ENCODE results near the gene ST3GAL4. TPM values are rescaled to one million over a fixed set of nuclear protein-coding genes. Genes with fewer than 3 reads are reported as not detected.

ST3GAL4 gene
- total and polyA plus RNA-seq, 2 experiments from 2014 or later = 27.3 to 53.3 TPM

- no peaks in the 10 kb centered on the region for H3K79me2 ChIP-seq (ENCODE audit: insufficient read depth)
- no peak for TF ChIP-seq EZH2phosphoT487 (IDR thresholded peaks at IDR 0.05; ENCODE audit: insufficient read depth, low read depth)
- no peak for TF ChIP-seq EZH2 (IDR thresholded peaks at IDR 0.05; ENCODE audit: insufficient read depth, poor library complexity, severe bottlenecking)
- H3K27me3 ChIP-seq (replicated peaks; ENCODE audit: insufficient read depth) = no peaks in the 10 kb centered on the region
- no peak overlapping the region for H3K27ac ChIP-seq
- in situ Hi-C loops (cut with MboI) = loop anchor here (25.0 kb wide), 1 partner anchor 902 kb away; no protein-coding TSS in a partner anchor
- 0 out of 2 replicates have a peak, but pooled peaks cover 12% of the 10 kb centered on the region for H3F3A ChIP-seq (ENCODE audit: insufficient read depth)
- no peaks in the 10 kb centered on the region for H3K9me2 ChIP-seq (ENCODE audit: insufficient read depth)
- H3K9me3 ChIP-seq (ENCODE audit: low read depth) = no peaks in the 10 kb centered on the region
- H3K4me3 ChIP-seq = no peak overlapping the region
- peaks cover 22% of the 10 kb centered on the region for H3K4me1 ChIP-seq (ENCODE audit: insufficient read depth)
- H3K4me2 ChIP-seq (ENCODE audit: unreplicated experiment) = no peak overlapping the region
- H4K20me1 ChIP-seq (ENCODE audit: insufficient read depth) = no peaks in the 10 kb centered on the region
- no peak overlapping the region for H2AFZ ChIP-seq
- 93 to 94% methylated on average over 12 of the region's 12 CpGs for WGBS, 2 experiments (ENCODE audit: low coverage in 1 of 2, low lambda C conversion rate in 2 of 2, missing lambda C conversion rate in 2 of 2)
- no peak for DNase-seq
- H3K36me3 ChIP-seq (ENCODE audit: low read depth) = no peaks in the 10 kb centered on the region
- H3K9ac ChIP-seq = no peak overlapping the region
Measured at GRCh38 chr11:126434950-126435335, 79.5 kb downstream of the ST3GAL4 start.

GRCh38 chr11:126436209-126436755 lies 80.8 kb downstream of the ST3GAL4 start:
- Histone ChIP-seq H3K4me2 (ENCODE audit: unreplicated experiment) (no peak overlapping the region), H3K9me3 (ENCODE audit: low read depth) (no peaks in the 10 kb centered on the region), H3K4me3 (no peak overlapping the region), H3F3A (ENCODE audit: insufficient read depth) (0 out of 2 replicates have a peak, but pooled peaks cover 9% of the 10 kb centered on the region), H3K27ac (no peak overlapping the region), H3K9me2 (ENCODE audit: insufficient read depth) (no peaks in the 10 kb centered on the region), H4K20me1 (ENCODE audit: insufficient read depth) (no peaks in the 10 kb centered on the region), H3K79me2 (ENCODE audit: insufficient read depth) (no peaks in the 10 kb centered on the region), H3K27me3 (replicated peaks; ENCODE audit: insufficient read depth) (no peaks in the 10 kb centered on the region), H2AFZ (no peak overlapping the region), H3K4me1 (ENCODE audit: insufficient read depth) (peaks cover 14% of the 10 kb centered on the region), H3K9ac (no peak overlapping the region), H3K36me3 (ENCODE audit: low read depth) (no peaks in the 10 kb centered on the region)
- no peak for DNase-seq
- in situ Hi-C loops (cut with MboI) = loop anchor here (25.0 kb wide), 1 partner anchor 901 kb away; no protein-coding TSS in a partner anchor
- TF ChIP-seq EZH2 (IDR thresholded peaks at IDR 0.05; ENCODE audit: insufficient read depth, poor library complexity, severe bottlenecking) (no peak), EZH2phosphoT487 (IDR thresholded peaks at IDR 0.05; ENCODE audit: insufficient read depth, low read depth) (no peak)
- WGBS, 2 experiments (ENCODE audit: low coverage in 1 of 2, low lambda C conversion rate in 2 of 2, missing lambda C conversion rate in 2 of 2) = 80 to 83% methylated on average over 7 of the region's 7 CpGs

GRCh38 chr11:126437731-126438130 lies 82.2 kb downstream of the ST3GAL4 start:
- DNase-seq = no peak
- Histone ChIP-seq H3K9ac (no peak overlapping the region), H3K79me2 (ENCODE audit: insufficient read depth) (no peaks in the 10 kb centered on the region), H3F3A (ENCODE audit: insufficient read depth) (0 out of 2 replicates have a peak, but pooled peaks cover 5% of the 10 kb centered on the region), H2AFZ (no peak overlapping the region), H3K27me3 (replicated peaks; ENCODE audit: insufficient read depth) (no peaks in the 10 kb centered on the region), H3K9me3 (ENCODE audit: low read depth) (no peaks in the 10 kb centered on the region), H3K4me2 (ENCODE audit: unreplicated experiment) (no peak overlapping the region), H3K4me3 (no peak overlapping the region), H3K27ac (no peak overlapping the region), H4K20me1 (ENCODE audit: insufficient read depth) (no peaks in the 10 kb centered on the region), H3K36me3 (ENCODE audit: low read depth) (no peaks in the 10 kb centered on the region), H3K9me2 (ENCODE audit: insufficient read depth) (no peaks in the 10 kb centered on the region), H3K4me1 (ENCODE audit: insufficient read depth) (no peaks in the 10 kb centered on the region)
- WGBS, 2 experiments (ENCODE audit: low coverage in 1 of 2, low lambda C conversion rate in 2 of 2, missing lambda C conversion rate in 2 of 2) = 100% methylated on average over 5 of the region's 5 CpGs
- in situ Hi-C loops (cut with MboI) = loop anchor here (25.0 kb wide), 1 partner anchor 900 kb away; no protein-coding TSS in a partner anchor
- TF ChIP-seq EZH2phosphoT487 (IDR thresholded peaks at IDR 0.05; ENCODE audit: insufficient read depth, low read depth) (no peak), EZH2 (IDR thresholded peaks at IDR 0.05; ENCODE audit: insufficient read depth, poor library complexity, severe bottlenecking) (no peak)

- Histone ChIP-seq H3K79me2 (ENCODE audit: insufficient read depth) (no peaks in the 10 kb centered on the region), H4K20me1 (ENCODE audit: insufficient read depth) (no peaks in the 10 kb centered on the region), H3K4me2 (ENCODE audit: unreplicated experiment) (no peak overlapping the region), H3K9me3 (ENCODE audit: low read depth) (no peaks in the 10 kb centered on the region), H3K27ac (no peak overlapping the region), H3K27me3 (replicated peaks; ENCODE audit: insufficient read depth) (no peaks in the 10 kb centered on the region), H3K9me2 (ENCODE audit: insufficient read depth) (no peaks in the 10 kb centered on the region), H3K4me1 (ENCODE audit: insufficient read depth) (no peaks in the 10 kb centered on the region), H3K36me3 (ENCODE audit: low read depth) (no peaks in the 10 kb centered on the region), H2AFZ (no peak overlapping the region), H3K9ac (no peak overlapping the region), H3F3A (ENCODE audit: insufficient read depth) (0 out of 2 replicates have a peak, but pooled peaks cover 5% of the 10 kb centered on the region), H3K4me3 (no peak overlapping the region)
- in situ Hi-C loops (cut with MboI) = loop anchor here (25.0 kb wide), 1 partner anchor 899 kb away; no protein-coding TSS in a partner anchor
- 20 to 27% methylated on average over 9 of the region's 9 CpGs for whole genome bisulfite sequencing, 2 experiments (ENCODE audit: low coverage in 1 of 2, low lambda C conversion rate in 2 of 2, missing lambda C conversion rate in 2 of 2)
- TF ChIP-seq EZH2 (IDR thresholded peaks at IDR 0.05; ENCODE audit: insufficient read depth, poor library complexity, severe bottlenecking) = no peak
- TF ChIP-seq EZH2phosphoT487 (IDR thresholded peaks at IDR 0.05; ENCODE audit: insufficient read depth, low read depth) = no peak
- DNase-seq = peak; percentile 33
Measured at GRCh38 chr11:126438272-126438671, 82.8 kb downstream of the ST3GAL4 start.

Measured in GM23248 (cell line).